Activated CD4-positive, alpha-beta T cell treated with anti-CD3 and anti-CD28 coated beads, Interleukin-10, Interleukin-2, amounts not matched to agents 100 ng/mL and 50 ng/mL, durations not matched to agents 16 hours and 8 hours (primary cell): ENCODE data around the gene DNAJA3.

Experiments
- DNase-seq: peaks from one replicate; pipeline ENCODE4 v3.0.0-alpha.2; 2020

The DNAJA3 gene

GRCh38 chr16:4408323-4408690 lies 17.4 kb upstream of the DNAJA3 start:
- no peak for DNase-seq

GRCh38 chr16:4409081-4409932 lies 16.4 kb upstream of the DNAJA3 start:
- DNase-seq: peak; percentile 13

GRCh38 chr16:4410335-4411075 lies 15.2 kb upstream of the DNAJA3 start:
- no peak for DNase-seq

GRCh38 chr16:4411684-4412083 lies 14.0 kb upstream of the DNAJA3 start:
- no peak for DNase-seq

GRCh38 chr16:4412159-4412558 lies 13.5 kb upstream of the DNAJA3 start:
- DNase-seq: no peak

- no peak for DNase-seq
These were observed 12.8 kb upstream of the DNAJA3 start for GRCh38 chr16:4412854-4413253.

GRCh38 chr16:4414187-4414917 lies 11.3 kb upstream of the DNAJA3 start:
- DNase-seq: peak; percentile 96

- DNase-seq: peak; percentile 72
These were observed 10.0 kb upstream of the DNAJA3 start for GRCh38 chr16:4415538-4416199.

- DNase-seq: peak; percentile 98
These were observed 9.3 kb upstream of the DNAJA3 start, which contains the start of gene CORO7 for GRCh38 chr16:4416200-4417032. TSS of gene CORO7 (minus strand) at chr16:4416596. CDS start at chr16:4416518, 78 bp downstream.

- no peak for DNase-seq
These were observed 6.2 kb upstream of the DNAJA3 start for GRCh38 chr16:4419402-4419959.

GRCh38 chr16:4420505-4421105 lies 5.1 kb upstream of the DNAJA3 start:
- no peak for DNase-seq

GRCh38 chr16:4426021-4426684 lies 485 bp downstream of the DNAJA3 start:
- DNase-seq: no peak

GRCh38 chr16:4426722-4427372 lies 1.2 kb downstream of the DNAJA3 start:
- DNase-seq: no peak

- no peak for DNase-seq
These were observed 2.8 kb downstream of the DNAJA3 start for GRCh38 chr16:4428500-4428899.

- DNase-seq: no peak
These were observed 5.4 kb downstream of the DNAJA3 start for GRCh38 chr16:4431023-4431422.

- DNase-seq: no peak
These were observed 7.6 kb downstream of the DNAJA3 start for GRCh38 chr16:4433228-4433627.

GRCh38 chr16:4433914-4434787 lies 8.5 kb downstream of the DNAJA3 start:
- no peak for DNase-seq

GRCh38 chr16:4435337-4436067 lies 9.8 kb downstream of the DNAJA3 start:
- DNase-seq: no peak
